NCI-H82 treated with DMSO at 0.1 percent for 48 hours (cell line): ENCODE results near the gene RAB2B.
A peak's percentile ranks its signal among the peaks of the same experiment; 100 is the strongest.

Source experiments
- DNase-seq: peaks from one replicate; lab custom pipeline; 2025; ENCODE audit not compliant: unreplicated experiment; lab: John Stamatoyannopoulos, UW

RAB2B gene

GRCh38 chr14:21476925-21477681 is at the start of gene RAB2B, which contains the start of gene TOX4:
RAB2B (minus strand) TSS chr14:21476959; CDS start chr14:21476872, 87 bp downstream.
TOX4 (plus strand) TSS chr14:21477195; CDS start chr14:21477279, 84 bp downstream.
- peak; percentile 98 for DNase-seq

- peak; percentile 86 for DNase-seq
Measured at GRCh38 chr14:21525962-21526671, 49.4 kb upstream of the RAB2B start, which contains the start of gene SALL2. SALL2 (minus strand) TSS chr14:21526346; CDS start chr14:21526127, 219 bp downstream.

GRCh38 chr14:21525571-21525961 is 48.8 kb upstream of the RAB2B start:
- DNase-seq: no peak

- no peak for DNase-seq
Measured at GRCh38 chr14:21524575-21525490, 48.1 kb upstream of the RAB2B start.

GRCh38 chr14:21523203-21523602 is 46.4 kb upstream of the RAB2B start:
- no peak for DNase-seq

GRCh38 chr14:21521501-21521900 is 44.7 kb upstream of the RAB2B start:
- DNase-seq: no peak

- DNase-seq: no peak
Measured at GRCh38 chr14:21520767-21521166, 44.0 kb upstream of the RAB2B start.

GRCh38 chr14:21518725-21519124 is 42.0 kb upstream of the RAB2B start:
- DNase-seq: peak; percentile 59

GRCh38 chr14:21514341-21514740 is 37.6 kb upstream of the RAB2B start:
- no peak for DNase-seq

GRCh38 chr14:21510735-21511657 is 34.2 kb upstream of the RAB2B start, which contains the start of gene METTL3:
METTL3 (minus strand) TSS chr14:21511340; CDS start chr14:21511223, 117 bp downstream.
- peak; percentile 94 for DNase-seq

GRCh38 chr14:21509432-21510143 is 32.8 kb upstream of the RAB2B start:
- no peak for DNase-seq

- DNase-seq: no peak
Measured at GRCh38 chr14:21506557-21506956, 29.8 kb upstream of the RAB2B start.

GRCh38 chr14:21505012-21505553 is 28.3 kb upstream of the RAB2B start:
- no peak for DNase-seq

- DNase-seq: no peak
Measured at GRCh38 chr14:21503376-21503775, 26.6 kb upstream of the RAB2B start.

- DNase-seq: no peak
Measured at GRCh38 chr14:21501568-21501967, 24.8 kb upstream of the RAB2B start.

GRCh38 chr14:21498540-21499526 is 22.1 kb upstream of the RAB2B start:
- DNase-seq: peak; percentile 16

GRCh38 chr14:21496453-21496852 is 19.7 kb upstream of the RAB2B start:
- DNase-seq: no peak
